WERI-Rb-1 (cell line): ENCODE data around the gene JAK2.

Source experiments
- DNase-seq: peaks from one replicate; pipeline ENCODE4 v3.0.0-alpha.2; 2020
- H3K27ac ChIP-seq: fragments of 250-450 bp; sonication (Bioruptor Pico); 2 replicates; pipeline ENCODE4 v1.5.1; 2020; ENCODE audit warnings: mild to moderate bottlenecking, moderate library complexity
- H3K27me3 ChIP-seq: fragments of 250-450 bp; sonication (Bioruptor Pico); 2 replicates; pipeline ENCODE4 v1.5.1; 2021; ENCODE audit warnings: mild to moderate bottlenecking, low read depth, moderate library complexity; ENCODE audit not compliant: insufficient read depth, severe bottlenecking
- H3K36me3 ChIP-seq: fragments of 250-450 bp; sonication (Bioruptor Pico); 2 replicates; pipeline ENCODE4 v1.5.1; 2020; ENCODE audit warnings: mild to moderate bottlenecking, moderate library complexity
- H3K4me3 ChIP-seq: 2 replicates; pipeline ENCODE4 v1.5.1; 2011; ENCODE audit warnings: low read depth, mild to moderate bottlenecking, control low read depth, low read length
- H3K9me3 ChIP-seq: fragments of 250-450 bp; sonication (Bioruptor Pico); 2 replicates; pipeline ENCODE4 v1.5.1; 2021; ENCODE audit warnings: mild to moderate bottlenecking, moderate library complexity; ENCODE audit not compliant: severe bottlenecking
- CTCF ChIP-seq: IDR thresholded peaks from 2 replicates; pipeline ENCODE4 v1.5.1; 2011; ENCODE audit warnings: low read depth, mild to moderate bottlenecking, control low read depth, inconsistent platforms, low read length

JAK2 gene

GRCh38 chr9:5113994-5114748 is 129.1 kb downstream of the JAK2 start:
- Histone ChIP-seq H3K4me3 (no peak overlapping the region), H3K27ac (no peak overlapping the region), H3K36me3 (peaks cover 7% of the 10 kb centered on the region; the same call in 1 of the 2 replicates), H3K9me3 (no peaks in the 10 kb centered on the region), H3K27me3 (no peaks in the 10 kb centered on the region)
- DNase-seq, result no peak
- no peak for TF ChIP-seq CTCF

GRCh38 chr9:5122116-5122515 is 137.0 kb downstream of the JAK2 start:
- Histone ChIP-seq H3K36me3 (no peaks in the 10 kb centered on the region; the same call in 1 of the 2 replicates), H3K4me3 (no peak overlapping the region), H3K9me3 (no peaks in the 10 kb centered on the region), H3K27me3 (no peaks in the 10 kb centered on the region), H3K27ac (no peak overlapping the region)
- no peak for DNase-seq
- TF ChIP-seq CTCF, result no peak

GRCh38 chr9:5122516-5122915 is 137.4 kb downstream of the JAK2 start:
- TF ChIP-seq CTCF, result no peak
- H3K9me3 ChIP-seq, result no peaks in the 10 kb centered on the region

GRCh38 chr9:5140151-5140550 is 155.1 kb downstream of the JAK2 start:
- DNase-seq, result no peak
- Histone ChIP-seq H3K9me3 (peaks cover 7% of the 10 kb centered on the region), H3K4me3 (no peak overlapping the region), H3K27me3 (no peaks in the 10 kb centered on the region), H3K36me3 (no peaks in the 10 kb centered on the region), H3K27ac (no peak overlapping the region)
- TF ChIP-seq CTCF, result no peak

More at GRCh38 chr9:5122516-5122915, 137.4 kb downstream of the JAK2 start:
- no peak for DNase-seq
- Histone ChIP-seq H3K27ac (no peak overlapping the region), H3K4me3 (no peak overlapping the region), H3K36me3 (no peaks in the 10 kb centered on the region; the same call in 1 of the 2 replicates), H3K27me3 (no peaks in the 10 kb centered on the region)

- H3K4me3 ChIP-seq, result no peak overlapping the region
- H3K27ac ChIP-seq, result no peak overlapping the region
- no peaks in the 10 kb centered on the region for H3K9me3 ChIP-seq
- no peaks in the 10 kb centered on the region for H3K27me3 ChIP-seq
- no peak for TF ChIP-seq CTCF
- no peaks in the 10 kb centered on the region for H3K36me3 ChIP-seq
- DNase-seq, result no peak
These were observed 159.1 kb downstream of the JAK2 start for GRCh38 chr9:5144217-5144616.

- H3K27ac ChIP-seq, result no peak overlapping the region
- DNase-seq, result no peak
- no peaks in the 10 kb centered on the region for H3K36me3 ChIP-seq
- no peak for TF ChIP-seq CTCF
- no peak overlapping the region for H3K4me3 ChIP-seq
- no peaks in the 10 kb centered on the region for H3K27me3 ChIP-seq
- H3K9me3 ChIP-seq, result no peaks in the 10 kb centered on the region
These were observed 161.2 kb downstream of the JAK2 start for GRCh38 chr9:5146241-5146640.
